Smooth muscle cell (in vitro differentiated cells): ENCODE data around the gene MRPL42. TPM values are rescaled to one million over a fixed set of nuclear protein-coding genes. Genes with fewer than 3 reads are reported as not detected.
"Not testable (repeated sequence)": the region's sequence is repeated elsewhere in the genome, so short reads cannot be mapped to it uniquely, and the experiment has no call there.

Source experiments
- DNase-seq: peaks from one replicate; lab custom pipeline; 2025; ENCODE audit not compliant: unreplicated experiment; lab: John Stamatoyannopoulos, UW
- H2AFZ ChIP-seq: fragments of 200-600 bp; sonication (generic); 2 replicates; pipeline ENCODE4 v1.6.0; 2016; ENCODE audit warnings: antibody characterized with exemption, low read depth, mild to moderate bottlenecking
- H3F3A ChIP-seq: fragments of 200-600 bp; sonication (generic); 2 replicates; pipeline ENCODE4 v1.6.0; 2017; ENCODE audit warnings: antibody characterized with exemption, low read depth
- H3K27ac ChIP-seq: fragments of 200-600 bp; sonication (generic); 2 replicates; pipeline ENCODE4 v1.5.1; 2016; ENCODE audit warnings: low read depth, mild to moderate bottlenecking
- H3K27me3 ChIP-seq: fragments of 200-600 bp; sonication (generic); 2 replicates; pipeline ENCODE4 v1.6.1; 2016; ENCODE audit warnings: low read depth, mild to moderate bottlenecking
- H3K36me3 ChIP-seq: fragments of 200-600 bp; sonication (generic); 2 replicates; pipeline ENCODE4 v1.5.1; 2016; ENCODE audit warnings: low read depth
- H3K4me1 ChIP-seq: fragments of 200-600 bp; sonication (generic); 2 replicates; pipeline ENCODE4 v1.5.1; 2016; ENCODE audit warnings: low read depth
- H3K4me2 ChIP-seq: fragments of 200-600 bp; sonication (generic); 2 replicates; pipeline ENCODE4 v1.6.0; 2016; ENCODE audit warnings: mild to moderate bottlenecking
- H3K4me3 ChIP-seq: fragments of 200-600 bp; sonication (generic); 2 replicates; pipeline ENCODE4 v1.5.1; 2016; ENCODE audit warnings: mild to moderate bottlenecking
- H3K79me2 ChIP-seq: fragments of 200-600 bp; sonication (generic); 2 replicates; pipeline ENCODE4 v1.6.0; 2016; ENCODE audit warnings: low read depth, mild to moderate bottlenecking
- H3K9ac ChIP-seq: fragments of 200-600 bp; sonication (generic); 2 replicates; pipeline ENCODE4 v1.6.0; 2016; ENCODE audit warnings: low read depth
- H3K9me3 ChIP-seq: fragments of 200-600 bp; sonication (generic); replicated peaks from 2 replicates; pipeline ENCODE4 v1.5.1; 2016; ENCODE audit warnings: low read depth
- H4K20me1 ChIP-seq: fragments of 200-600 bp; sonication (generic); 2 replicates; pipeline ENCODE4 v1.6.0; 2016; ENCODE audit warnings: low read depth
- CTCF ChIP-seq: fragments of 200-600 bp; sonication (generic); IDR thresholded peaks from 2 replicates; pipeline ENCODE4 v1.5.1; 2017; ENCODE audit warnings: borderline replicate concordance, mild to moderate bottlenecking, antibody characterized with exemption; ENCODE audit not compliant: insufficient read depth, poor library complexity, severe bottlenecking
- WGBS: methylation state at CpG from one replicate; pipeline ENCODE4 v1.1.7; 2016; ENCODE audit warnings: low lambda C conversion rate; 5-methylcytosine and 5-hydroxymethylcytosine counted together
- polyA plus RNA-seq: library from polyadenylated mRNA; unstranded; fragments of >200 nt; fragmentation: Nextera tagmentation; extraction: Ambion mirVana; gene quantifications from 2 replicates; pipeline ENCODE4 v1.2.1, GENCODE V29; 2016
- total RNA-seq: library from RNA; depleted of rRNA; stranded (reverse); fragments of >200 nt; gene quantifications from 2 replicates; pipeline ENCODE4 v1.2.3, GENCODE V29; 2014

The MRPL42 gene
- total and polyA plus RNA-seq, 2 experiments from 2014 or later: 82.8 to 113 TPM

GRCh38 chr12:93494096-93494495 lies 26.8 kb downstream of the MRPL42 start:
- no peak overlapping the region for H3K9ac ChIP-seq
- H4K20me1 ChIP-seq: peaks cover 10% of the 10 kb centered on the region
- DNase-seq: no peak
- H3K9me3 ChIP-seq: no peaks in the 10 kb centered on the region
- TF ChIP-seq CTCF: no peak
- WGBS: 96% methylated on average over 3 of the region's 3 CpGs
- H3K27me3 ChIP-seq: no peaks in the 10 kb centered on the region
- H3K4me2 ChIP-seq: no peak overlapping the region
- H3K4me3 ChIP-seq: no peak overlapping the region
- H3K36me3 ChIP-seq: peaks cover 2% of the 10 kb centered on the region
- H3K4me1 ChIP-seq: no peaks in the 10 kb centered on the region
- no peak overlapping the region for H2AFZ ChIP-seq
- H3F3A ChIP-seq: no peaks in the 10 kb centered on the region
- H3K27ac ChIP-seq: no peak overlapping the region
- H3K79me2 ChIP-seq: no peaks in the 10 kb centered on the region

GRCh38 chr12:93497456-93497855 lies 30.1 kb downstream of the MRPL42 start:
- Histone ChIP-seq H3K27me3 (no peaks in the 10 kb centered on the region), H3K79me2 (no peaks in the 10 kb centered on the region), H3K9ac (no peak overlapping the region), H3K36me3 (no peaks in the 10 kb centered on the region), H3K4me3 (no peak overlapping the region), H3K4me1 (no peaks in the 10 kb centered on the region), H3F3A (peaks cover 3% of the 10 kb centered on the region), H4K20me1 (no peaks in the 10 kb centered on the region), H3K4me2 (no peak overlapping the region), H3K27ac (no peak overlapping the region), H2AFZ (no peak overlapping the region), H3K9me3 (no peaks in the 10 kb centered on the region)
- 100% methylated on average over 1 of the region's 1 CpG for WGBS
- no peak for TF ChIP-seq CTCF
- DNase-seq: no peak

- H3K79me2 ChIP-seq, H3K27ac ChIP-seq, H3K36me3 ChIP-seq, H3K4me3 ChIP-seq, H3F3A ChIP-seq, H3K27me3 ChIP-seq, DNase-seq, H4K20me1 ChIP-seq, H3K9ac ChIP-seq, H3K4me2 ChIP-seq, H2AFZ ChIP-seq, H3K4me1 ChIP-seq, H3K9me3 ChIP-seq: not testable (repeated sequence)
- WGBS: no CpG with 5 or more reads among the region's 1 CpG
These were observed 31.5 kb downstream of the MRPL42 start for GRCh38 chr12:93498813-93499212.

GRCh38 chr12:93500201-93500600 lies 32.9 kb downstream of the MRPL42 start:
- 92% methylated on average over 1 of the region's 1 CpG for WGBS
- no peaks in the 10 kb centered on the region for H3K79me2 ChIP-seq
- H4K20me1 ChIP-seq: no peaks in the 10 kb centered on the region
- H3K4me1 ChIP-seq: no peaks in the 10 kb centered on the region
- no peaks in the 10 kb centered on the region for H3K27me3 ChIP-seq
- no peak overlapping the region for H3K27ac ChIP-seq
- no peaks in the 10 kb centered on the region for H3K36me3 ChIP-seq
- no peak for TF ChIP-seq CTCF
- no peaks in the 10 kb centered on the region for H3K9me3 ChIP-seq
- peaks cover 3% of the 10 kb centered on the region for H3F3A ChIP-seq
- no peak for DNase-seq
- no peak overlapping the region for H3K4me2 ChIP-seq
- no peak overlapping the region for H2AFZ ChIP-seq
- no peak overlapping the region for H3K4me3 ChIP-seq
- H3K9ac ChIP-seq: no peak overlapping the region
